Activated naive CD4-positive, alpha-beta T cell treated with anti-CD3 and anti-CD28 coated beads for 36 hours (primary cell): Measurements from ENCODE around the gene GGA2. TPM values are rescaled to one million over a fixed set of nuclear protein-coding genes. Genes with fewer than 3 reads are reported as not detected.
"Not testable (repeated sequence)": the region's sequence is repeated elsewhere in the genome, so short reads cannot be mapped to it uniquely, and the experiment has no call there.

ENCODE experiments used
- CTCF ChIA-PET: fragments of 350-600 bp; sonication (Branson Sonifier 250); formaldehyde crosslinking; loops from one replicate; lab custom pipeline; 2021; ENCODE audit warnings: antibody characterized with exemption; lab: Charles Lee
- DNase-seq: peaks from one replicate; pipeline ENCODE4 v3.0.0-alpha.2; 2020
- H3K27ac Mint-ChIP-seq: one replicate; pipeline ENCODE4 v1.8.0; 2021; ENCODE audit warnings: mild to moderate bottlenecking, mixed read lengths
- H3K27me3 Mint-ChIP-seq: one replicate; pipeline ENCODE4 v1.8.0; 2021; ENCODE audit warnings: low read depth, mixed read lengths
- H3K36me3 Mint-ChIP-seq: one replicate; pipeline ENCODE4 v1.8.0; 2021; ENCODE audit warnings: low read depth, mixed read lengths
- H3K4me1 Mint-ChIP-seq: one replicate; pipeline ENCODE4 v1.8.0; 2021; ENCODE audit warnings: low read depth, mixed read lengths
- H3K4me3 Mint-ChIP-seq: one replicate; pipeline ENCODE4 v1.8.0; 2021; ENCODE audit warnings: mild to moderate bottlenecking, moderate library complexity, mixed read lengths
- H3K9me3 Mint-ChIP-seq: one replicate; pipeline ENCODE4 v1.8.0; 2021; ENCODE audit warnings: mixed read lengths
- intact Hi-C: fragments of 100-400 bp; cut with micrococcal nuclease; formaldehyde crosslinking; loops from one replicate; pipeline ENCODE4 v1.15.1; 2023
- total RNA-seq, 2 experiments: library from RNA; stranded (reverse); gene quantifications; one replicate each; pipeline ENCODE4 v1.2.3, GENCODE V29; 2021

GGA2 gene
- total RNA-seq, 2 experiments from 2014 or later = 53.0 to 62.7 TPM

GRCh38 chr16:23521037-23521743 is 10.9 kb upstream of the GGA2 start:
- CTCF ChIA-PET = interaction anchor here (1.2 kb wide), 1 partner anchor 24 kb away, joined by 4 read pairs; no protein-coding TSS in a partner anchor
- H3K9me3 Mint-ChIP-seq = no peaks in the 10 kb centered on the region
- DNase-seq = no peak
- peaks cover 40% of the 10 kb centered on the region for H3K36me3 Mint-ChIP-seq
- no peaks in the 10 kb centered on the region for H3K27me3 Mint-ChIP-seq
- H3K27ac Mint-ChIP-seq = no peak overlapping the region
- intact Hi-C loops = no loop called here
- H3K4me1 Mint-ChIP-seq = peaks cover 6% of the 10 kb centered on the region
- no peak overlapping the region for H3K4me3 Mint-ChIP-seq

GRCh38 chr16:23520500-23520899 is 10.2 kb upstream of the GGA2 start:
- Mint-ChIP-seq H3K36me3 (peaks cover 41% of the 10 kb centered on the region), H3K4me1 (peaks cover 12% of the 10 kb centered on the region), H3K4me3 (no peak overlapping the region), H3K27me3 (no peaks in the 10 kb centered on the region), H3K9me3 (no peaks in the 10 kb centered on the region), H3K27ac (no peak overlapping the region)
- DNase-seq = no peak
- CTCF ChIA-PET = no interaction called here
- intact Hi-C loops = no loop called here

GRCh38 chr16:23519282-23519681 is 9.0 kb upstream of the GGA2 start:
- intact Hi-C loops = no loop called here
- CTCF ChIA-PET = no interaction called here
- DNase-seq = no peak
- no peaks in the 10 kb centered on the region for H3K9me3 Mint-ChIP-seq
- H3K4me3 Mint-ChIP-seq = no peak overlapping the region
- no peaks in the 10 kb centered on the region for H3K27me3 Mint-ChIP-seq
- no peak overlapping the region for H3K27ac Mint-ChIP-seq
- H3K4me1 Mint-ChIP-seq = peaks cover 23% of the 10 kb centered on the region
- H3K36me3 Mint-ChIP-seq = peaks cover 37% of the 10 kb centered on the region

GRCh38 chr16:23518435-23518891 is 8.2 kb upstream of the GGA2 start:
- Mint-ChIP-seq H3K4me1 (peaks cover 24% of the 10 kb centered on the region), H3K9me3 (no peaks in the 10 kb centered on the region), H3K27ac (no peak overlapping the region), H3K4me3 (no peak overlapping the region), H3K27me3 (no peaks in the 10 kb centered on the region), H3K36me3 (peaks cover 33% of the 10 kb centered on the region)
- CTCF ChIA-PET = no interaction called here
- DNase-seq = no peak
- intact Hi-C loops = no loop called here

GRCh38 chr16:23516366-23517137 is 6.3 kb upstream of the GGA2 start:
- intact Hi-C loops = no loop called here
- CTCF ChIA-PET = no interaction called here
- peaks cover 21% of the 10 kb centered on the region for H3K36me3 Mint-ChIP-seq
- no peak for DNase-seq
- H3K9me3 Mint-ChIP-seq = no peaks in the 10 kb centered on the region
- peaks cover 24% of the 10 kb centered on the region for H3K4me1 Mint-ChIP-seq
- no peaks in the 10 kb centered on the region for H3K27me3 Mint-ChIP-seq
- H3K27ac Mint-ChIP-seq = no peak overlapping the region
- H3K4me3 Mint-ChIP-seq = no peak overlapping the region

- CTCF ChIA-PET = no interaction called here
- intact Hi-C loops = no loop called here
- H3K27me3 Mint-ChIP-seq = no peaks in the 10 kb centered on the region
- H3K27ac Mint-ChIP-seq = no peak overlapping the region
- peaks cover 19% of the 10 kb centered on the region for H3K36me3 Mint-ChIP-seq
- H3K4me3 Mint-ChIP-seq = no peak overlapping the region
- peaks cover 27% of the 10 kb centered on the region for H3K4me1 Mint-ChIP-seq
- no peaks in the 10 kb centered on the region for H3K9me3 Mint-ChIP-seq
- DNase-seq = no peak
These were observed 5.6 kb upstream of the GGA2 start for GRCh38 chr16:23515881-23516280.

- H3K36me3 Mint-ChIP-seq = peaks cover 18% of the 10 kb centered on the region
- H3K27ac Mint-ChIP-seq = peak overlapping the region; percentile 1
- H3K9me3 Mint-ChIP-seq = no peaks in the 10 kb centered on the region
- DNase-seq = peak; percentile 30
- CTCF ChIA-PET = no interaction called here
- H3K4me1 Mint-ChIP-seq = peaks cover 30% of the 10 kb centered on the region
- intact Hi-C loops = no loop called here
- H3K27me3 Mint-ChIP-seq = no peaks in the 10 kb centered on the region
- no peak overlapping the region for H3K4me3 Mint-ChIP-seq
These were observed 4.3 kb upstream of the GGA2 start for GRCh38 chr16:23514381-23515152.

GRCh38 chr16:23512168-23512695 is 1.9 kb upstream of the GGA2 start:
- Mint-ChIP-seq H3K27me3 (no peaks in the 10 kb centered on the region), H3K4me1 (peaks cover 45% of the 10 kb centered on the region), H3K36me3 (peaks cover 22% of the 10 kb centered on the region), H3K9me3 (peaks cover 5% of the 10 kb centered on the region), H3K27ac (no peak overlapping the region), H3K4me3 (no peak overlapping the region)
- DNase-seq = no peak
- CTCF ChIA-PET = no interaction called here
- intact Hi-C loops = no loop called here

- intact Hi-C loops = no loop called here
- H3K4me1 Mint-ChIP-seq = peaks cover 48% of the 10 kb centered on the region
These were observed 1.4 kb upstream of the GGA2 start for GRCh38 chr16:23511731-23512130.

GRCh38 chr16:23510915-23511270 is 599 bp upstream of the GGA2 start:
- H3K27me3 Mint-ChIP-seq, H3K9me3 Mint-ChIP-seq, DNase-seq, CTCF ChIA-PET: not testable (repeated sequence)
- H3K4me1 Mint-ChIP-seq = peaks cover 49% of the 10 kb centered on the region
- intact Hi-C loops = loop anchor here (1.0 kb wide), 1 partner anchor 46 kb away; the partner anchor contains the start of genes EARS2 and UBFD1
- H3K27ac Mint-ChIP-seq = peak overlapping the region; percentile 73
- peaks cover 22% of the 10 kb centered on the region for H3K36me3 Mint-ChIP-seq
- peak overlapping the region; percentile 78 for H3K4me3 Mint-ChIP-seq

More at GRCh38 chr16:23511731-23512130, 1.4 kb upstream of the GGA2 start:
- DNase-seq = no peak
- CTCF ChIA-PET = no interaction called here
- H3K27me3 Mint-ChIP-seq = no peaks in the 10 kb centered on the region
- H3K36me3 Mint-ChIP-seq = peaks cover 22% of the 10 kb centered on the region
- peaks cover 5% of the 10 kb centered on the region for H3K9me3 Mint-ChIP-seq
- H3K4me3 Mint-ChIP-seq = peak overlapping the region; percentile 61
- H3K27ac Mint-ChIP-seq = no peak overlapping the region

- H3K36me3 Mint-ChIP-seq = peaks cover 19% of the 10 kb centered on the region
- H3K4me1 Mint-ChIP-seq = peaks cover 48% of the 10 kb centered on the region
- CTCF ChIA-PET = interaction anchor here (1.3 kb wide), 1 partner anchor 49 kb away, joined by 4 read pairs; no protein-coding TSS in a partner anchor
- DNase-seq = peak; percentile 48
- peaks cover 5% of the 10 kb centered on the region for H3K9me3 Mint-ChIP-seq
- H3K27me3 Mint-ChIP-seq = no peaks in the 10 kb centered on the region
- H3K4me3 Mint-ChIP-seq = peak overlapping the region; percentile 78
- intact Hi-C loops = loop anchor here (1.0 to 5.0 kb wide), 2 partner anchors 48 to 88 kb away; partner anchors contain the start of genes EARS2, NDUFAB1 and UBFD1
- peak overlapping the region; percentile 64 for H3K27ac Mint-ChIP-seq
These were observed 521 bp downstream of the GGA2 start for GRCh38 chr16:23509782-23510163.

GRCh38 chr16:23509441-23509754 is 896 bp downstream of the GGA2 start:
- peaks cover 16% of the 10 kb centered on the region for H3K36me3 Mint-ChIP-seq
- no peaks in the 10 kb centered on the region for H3K27me3 Mint-ChIP-seq
- H3K4me3 Mint-ChIP-seq = peak overlapping the region; percentile 78
- peaks cover 5% of the 10 kb centered on the region for H3K9me3 Mint-ChIP-seq
- intact Hi-C loops = loop anchor here (5.0 kb wide), 1 partner anchor 88 kb away; the partner anchor contains the start of gene NDUFAB1
- CTCF ChIA-PET = interaction anchor here (0.8 to 1.3 kb wide), 2 partner anchors 50 to 57 kb away, joined by 4 to 5 read pairs; no protein-coding TSS in a partner anchor
- no peak for DNase-seq
- peak overlapping the region; percentile 42 for H3K27ac Mint-ChIP-seq
- H3K4me1 Mint-ChIP-seq = peaks cover 48% of the 10 kb centered on the region
